Uterus (tissue), 4 donors: ENCODE results near the gene PGAM1. TPM values are rescaled to one million over a fixed set of nuclear protein-coding genes. Genes with fewer than 3 reads are reported as not detected.

Experiments used
- DNase-seq, 2 donors: peaks; one replicate each; pipeline ENCODE4 v3.0.0-alpha.2; 2019 to 2020
- H3K27ac ChIP-seq, 2 donors: fragments of 200-600 bp; sonication (generic); 1 replicate in 1 of 2; 2 replicates in 1 of 2; pipeline ENCODE4 v1.5.1; 2016 to 2018
- H3K27me3 ChIP-seq, 2 donors: fragments of 200-600 bp; sonication (generic); one replicate each; pipeline ENCODE4 v1.5.1; 2018 to 2019; ENCODE audit warnings: control low read depth in 1 of 2
- H3K36me3 ChIP-seq, 2 donors: fragments of 200-600 bp; sonication (generic); one replicate each; pipeline ENCODE4 v1.5.1; 2019; ENCODE audit warnings: control low read depth in 1 of 2
- H3K4me1 ChIP-seq, 2 donors: fragments of 200-600 bp; sonication (generic); one replicate each; pipeline ENCODE4 v1.5.1; 2018 to 2019; ENCODE audit warnings: control low read depth in 1 of 2
- H3K4me3 ChIP-seq, 2 donors: fragments of 200-600 bp; sonication (generic); 1 replicate in 1 of 2; 2 replicates in 1 of 2; pipeline ENCODE4 v1.5.1; 2018 to 2019; ENCODE audit warnings: mild to moderate bottlenecking in 1 of 2
- H3K9me3 ChIP-seq, 2 donors: fragments of 200-600 bp; sonication (generic); one replicate each; pipeline ENCODE4 v1.5.1; 2019; ENCODE audit warnings: control low read depth in 1 of 2
- POLR2A ChIP-seq, 2 donors: fragments of 450-650 bp; IDR thresholded peaks; one replicate each; pipeline ENCODE4 v1.6.1; 2016; ENCODE audit warnings: antibody characterized with exemption in 2 of 2, mild to moderate bottlenecking in 1 of 2, moderate library complexity in 1 of 2
- intact Hi-C: fragments of 100-400 bp; cut with DNase I; formaldehyde crosslinking; loops from one replicate; pipeline ENCODE4 v1.15.1; 2023; ENCODE audit warnings: low total_unique reads
- total RNA-seq, 4 donors: library from RNA; depleted of rRNA in 3 of 4; stranded (reverse); fragments of >200 nt in 3 of 4; gene quantifications; one replicate each; pipeline versions ENCODE4 v1.1.0 to v1.2.4, GENCODE V29; 2014 to 2023
- TF ChIP-seq, protein P1 (sequence below), 4 experiments: fragments of 200-600 bp in 2 of 4; fragments of 450-650 bp in 2 of 4; sonication (generic) in 2 of 4; IDR thresholded peaks; one replicate each; pipeline ENCODE4 v1.5.1; 2016 to 2019; ENCODE audit warnings: antibody characterized with exemption in 4 of 4, mild to moderate bottlenecking in 2 of 4, moderate library complexity in 1 of 4
- donor health status: DM: yes; HTN: yes; CAD: no.

Gene PGAM1
- total RNA-seq, 4 donors from 2014 or later, result 106 to 142 (median 127) TPM

DNA sequence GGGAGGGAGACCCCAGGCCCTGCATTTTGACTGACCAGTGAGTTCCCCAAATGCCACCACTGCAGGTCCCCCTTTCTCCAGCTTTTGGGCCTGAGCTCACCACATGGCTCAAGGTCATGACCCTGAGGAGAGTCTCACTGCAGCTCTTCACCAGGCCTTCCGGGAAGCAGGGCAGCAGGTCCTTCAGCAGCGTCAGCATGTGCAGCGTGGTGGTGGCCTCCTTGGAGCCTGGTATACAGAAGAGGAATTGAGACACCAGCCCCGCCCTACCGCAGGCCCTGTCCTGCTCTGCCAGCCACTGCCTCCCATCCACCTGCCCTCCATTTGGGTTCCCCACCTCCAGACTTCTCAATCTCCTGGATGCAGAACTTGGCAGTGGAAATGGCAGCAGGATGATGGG, 37.8 kb upstream of the PGAM1 start:
- Histone ChIP-seq H3K27ac (no peak overlapping the region), H3K4me1 (no peaks in the 10 kb centered on the region), H3K9me3 (no peaks in the 10 kb centered on the region), H3K4me3 (no peak overlapping the region), H3K36me3 (no peaks in the 10 kb centered on the region), H3K27me3 (no peaks in the 10 kb centered on the region)
- TF ChIP-seq, protein P1, sequence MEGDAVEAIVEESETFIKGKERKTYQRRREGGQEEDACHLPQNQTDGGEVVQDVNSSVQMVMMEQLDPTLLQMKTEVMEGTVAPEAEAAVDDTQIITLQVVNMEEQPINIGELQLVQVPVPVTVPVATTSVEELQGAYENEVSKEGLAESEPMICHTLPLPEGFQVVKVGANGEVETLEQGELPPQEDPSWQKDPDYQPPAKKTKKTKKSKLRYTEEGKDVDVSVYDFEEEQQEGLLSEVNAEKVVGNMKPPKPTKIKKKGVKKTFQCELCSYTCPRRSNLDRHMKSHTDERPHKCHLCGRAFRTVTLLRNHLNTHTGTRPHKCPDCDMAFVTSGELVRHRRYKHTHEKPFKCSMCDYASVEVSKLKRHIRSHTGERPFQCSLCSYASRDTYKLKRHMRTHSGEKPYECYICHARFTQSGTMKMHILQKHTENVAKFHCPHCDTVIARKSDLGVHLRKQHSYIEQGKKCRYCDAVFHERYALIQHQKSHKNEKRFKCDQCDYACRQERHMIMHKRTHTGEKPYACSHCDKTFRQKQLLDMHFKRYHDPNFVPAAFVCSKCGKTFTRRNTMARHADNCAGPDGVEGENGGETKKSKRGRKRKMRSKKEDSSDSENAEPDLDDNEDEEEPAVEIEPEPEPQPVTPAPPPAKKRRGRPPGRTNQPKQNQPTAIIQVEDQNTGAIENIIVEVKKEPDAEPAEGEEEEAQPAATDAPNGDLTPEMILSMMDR (IDR thresholded peaks at IDR 0.05), result no peak
- no peak for TF ChIP-seq POLR2A (IDR thresholded peaks at IDR 0.05)
- intact Hi-C loops, result no loop called here
- no peak for DNase-seq

DNA sequence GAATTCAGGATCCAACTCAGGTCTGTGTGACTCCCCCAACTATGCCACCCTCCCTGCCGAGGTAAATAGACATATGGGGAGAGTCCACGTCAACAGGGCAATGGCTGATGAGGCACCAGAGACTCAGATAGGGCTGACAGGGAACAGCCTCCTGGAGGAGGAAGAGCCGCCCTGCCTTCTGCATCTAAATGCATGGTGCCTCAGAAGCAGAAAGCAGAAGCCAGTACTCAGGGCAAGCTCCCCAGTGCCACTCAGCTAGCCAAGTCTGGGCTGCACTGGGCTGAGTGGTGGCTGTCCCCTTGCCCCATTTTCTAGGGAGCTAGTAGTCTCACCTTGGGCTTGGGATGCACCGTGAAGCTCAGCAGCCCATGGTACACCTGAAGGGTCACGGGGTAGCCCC, 35.9 kb upstream of the PGAM1 start:
- TF ChIP-seq POLR2A (IDR thresholded peaks at IDR 0.05), result no peak
- TF ChIP-seq, protein P1 (IDR thresholded peaks at IDR 0.05), result no peak
- H3K9me3 ChIP-seq, result no peaks in the 10 kb centered on the region
- no peaks in the 10 kb centered on the region for H3K36me3 ChIP-seq
- intact Hi-C loops, result no loop called here
- H3K27me3 ChIP-seq, result no peaks in the 10 kb centered on the region
- no peak for DNase-seq
- H3K4me3 ChIP-seq, result no peak overlapping the region
- no peak overlapping the region for H3K27ac ChIP-seq
- no peaks in the 10 kb centered on the region for H3K4me1 ChIP-seq

DNA sequence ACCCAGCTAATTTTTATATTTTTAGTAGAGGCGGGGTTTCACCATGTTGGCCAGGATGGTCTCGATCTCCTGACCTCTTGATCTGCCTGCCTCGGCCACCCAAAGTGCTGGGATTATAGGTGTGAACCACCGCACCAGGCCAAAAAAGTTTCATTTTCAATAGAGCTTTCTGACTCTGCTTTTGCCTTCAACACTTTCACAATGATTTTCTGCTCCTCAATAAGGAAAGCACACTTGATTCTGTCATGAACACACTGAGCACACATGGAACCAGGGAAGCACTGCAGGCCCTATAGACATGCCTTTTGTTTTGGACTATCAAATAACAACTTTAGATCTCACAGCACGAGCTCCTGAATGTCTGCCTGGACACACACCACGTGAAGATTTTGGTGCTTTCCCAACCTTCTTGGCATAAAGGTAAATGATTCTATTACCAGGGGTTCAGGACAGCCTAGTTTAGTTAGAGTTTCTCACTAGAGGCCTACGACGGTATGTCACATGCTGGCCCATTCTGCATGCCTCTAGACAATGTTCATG, 32.9 kb upstream of the PGAM1 start:
- no peak for DNase-seq
- no peaks in the 10 kb centered on the region for H3K36me3 ChIP-seq

DNA sequence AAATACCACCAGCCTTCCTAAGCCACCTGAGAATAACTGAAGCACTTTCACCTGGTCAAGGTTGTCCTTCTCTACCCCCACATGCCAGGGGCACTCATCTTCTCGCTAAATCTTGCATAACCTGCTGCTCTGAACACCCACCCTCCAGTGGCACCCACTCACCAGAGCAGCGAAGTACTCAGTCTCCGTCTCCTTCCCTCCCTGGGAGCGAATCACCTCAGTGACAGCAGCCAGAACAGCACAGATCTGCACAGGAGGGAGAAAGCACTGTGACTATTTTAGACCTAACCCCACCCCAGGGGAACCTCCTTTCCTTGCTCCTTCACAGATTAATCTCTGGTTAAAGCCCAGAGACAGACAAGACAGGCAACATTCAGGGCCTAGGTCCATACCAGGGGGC, 29.9 kb upstream of the PGAM1 start:
- Histone ChIP-seq H3K36me3 (no peaks in the 10 kb centered on the region), H3K27me3 (no peaks in the 10 kb centered on the region), H3K27ac (no peak overlapping the region), H3K9me3 (no peaks in the 10 kb centered on the region), H3K4me1 (peaks cover 0 to 7% of the 10 kb centered on the region in 2 donors), H3K4me3 (no peak overlapping the region)
- intact Hi-C loops, result no loop called here
- no peak for DNase-seq
- TF ChIP-seq, protein P1 (IDR thresholded peaks at IDR 0.05), result no peak
- TF ChIP-seq POLR2A (IDR thresholded peaks at IDR 0.05), result no peak

More for the DNA sequence above, 32.9 kb upstream of the PGAM1 start:
- TF ChIP-seq, protein P1 (IDR thresholded peaks at IDR 0.05), result no peak
- no peak for TF ChIP-seq POLR2A (IDR thresholded peaks at IDR 0.05)
- intact Hi-C loops, result no loop called here
- H3K9me3 ChIP-seq, result no peaks in the 10 kb centered on the region
- H3K4me3 ChIP-seq, result no peak overlapping the region
- no peaks in the 10 kb centered on the region for H3K4me1 ChIP-seq
- no peaks in the 10 kb centered on the region for H3K27me3 ChIP-seq
- no peak overlapping the region for H3K27ac ChIP-seq

DNA sequence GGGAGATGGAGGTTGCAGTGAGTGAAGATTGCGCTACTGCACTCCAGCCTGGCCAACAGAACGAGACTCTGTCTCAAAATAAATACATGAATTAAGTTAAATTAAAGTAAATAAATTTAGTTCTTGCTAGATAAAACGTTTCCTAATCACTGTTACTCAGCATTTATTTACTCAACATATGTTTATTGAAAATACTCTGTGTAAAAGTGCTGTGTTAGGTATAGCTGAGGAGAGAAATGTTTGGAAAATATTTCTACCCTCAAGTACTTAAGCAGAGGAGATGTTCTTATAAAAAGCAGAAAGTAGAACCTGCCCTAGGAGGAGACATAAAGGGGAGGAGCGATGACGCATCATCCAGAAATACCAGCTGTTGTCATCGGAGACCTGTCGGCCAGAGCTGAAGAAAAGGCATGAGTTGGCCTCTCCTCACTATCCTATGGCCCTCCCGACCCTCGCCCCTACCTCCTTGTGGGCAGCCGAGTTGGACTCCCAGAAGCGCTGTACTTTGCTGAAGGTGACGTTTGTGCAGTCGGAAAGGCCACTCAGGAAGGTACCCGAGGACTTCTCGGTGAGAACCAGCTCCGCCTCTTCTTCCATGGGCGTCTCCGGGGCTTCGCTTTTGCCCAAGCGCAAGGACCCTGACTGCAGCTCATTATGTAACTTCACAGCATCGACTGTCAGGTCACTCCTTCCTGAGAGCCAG, 26.0 kb upstream of the PGAM1 start:
- H3K4me3 ChIP-seq, result peak overlapping the region; percentile 63 to 79

More for the DNA sequence above, 26.0 kb upstream of the PGAM1 start:
- Histone ChIP-seq H3K4me1 (peaks cover 0 to 7% of the 10 kb centered on the region in 2 donors), H3K27me3 (no peaks in the 10 kb centered on the region), H3K27ac (peak overlapping the region in 1 of 2 donors; percentile 36), H3K9me3 (no peaks in the 10 kb centered on the region), H3K36me3 (no peaks in the 10 kb centered on the region)
- DNase-seq, result no peak
- intact Hi-C loops, result no loop called here
- no peak for TF ChIP-seq POLR2A (IDR thresholded peaks at IDR 0.05)
- TF ChIP-seq, protein P1 (IDR thresholded peaks at IDR 0.05), result no peak
